Endodermal cell (in vitro differentiated cells): ENCODE measurements around the gene SLC24A1. TPM values are rescaled to one million over a fixed set of nuclear protein-coding genes. Genes with fewer than 3 reads are reported as not detected.

Experiments used
- DNase-seq: peaks from one replicate; pipeline ENCODE4 v3.0.0-alpha.2; 2017
- H3K27ac ChIP-seq: 2 replicates; pipeline ENCODE4 v1.5.1; 2013; ENCODE audit warnings: mild to moderate bottlenecking, low read depth, low read length, moderate library complexity
- H3K27me3 ChIP-seq: 2 replicates; pipeline ENCODE4 v1.6.1; 2013; ENCODE audit warnings: mild to moderate bottlenecking, low read length, moderate library complexity; ENCODE audit not compliant: insufficient read depth, control insufficient read depth, poor library complexity, severe bottlenecking
- H3K36me3 ChIP-seq: 2 replicates; pipeline ENCODE4 v1.7.0; 2013; ENCODE audit warnings: mild to moderate bottlenecking, low read length, moderate library complexity; ENCODE audit not compliant: control insufficient read depth, insufficient read depth
- H3K4me1 ChIP-seq: one replicate; pipeline ENCODE4 v1.7.0; 2013; ENCODE audit warnings: low read length; ENCODE audit not compliant: control insufficient read depth, insufficient read depth
- H3K4me3 ChIP-seq: 2 replicates; pipeline ENCODE4 v1.5.1; 2013; ENCODE audit warnings: mild to moderate bottlenecking, low read length, moderate library complexity
- H3K9ac ChIP-seq: 2 replicates; pipeline ENCODE4 v1.6.1; 2013; ENCODE audit warnings: mild to moderate bottlenecking, low read length, moderate library complexity; ENCODE audit not compliant: poor library complexity, severe bottlenecking; ENCODE audit errors: extremely low read depth
- H3K9me3 ChIP-seq: 2 replicates; pipeline ENCODE4 v1.6.1; 2013; ENCODE audit warnings: mild to moderate bottlenecking, low read length, moderate library complexity; ENCODE audit not compliant: control insufficient read depth
- H3K27ac Mint-ChIP-seq: 2 replicates; pipeline ENCODE4 v1.8.0; 2020; ENCODE audit warnings: mixed read lengths
- H3K27me3 Mint-ChIP-seq: 2 replicates; pipeline ENCODE4 v1.8.0; 2021; ENCODE audit warnings: mild to moderate bottlenecking, mixed read lengths; ENCODE audit not compliant: insufficient read depth
- H3K36me3 Mint-ChIP-seq: 2 replicates; pipeline ENCODE4 v1.8.0; 2020; ENCODE audit warnings: low read depth, mixed read lengths
- H3K4me1 Mint-ChIP-seq: 2 replicates; pipeline ENCODE4 v1.8.0; 2020; ENCODE audit warnings: mixed read lengths
- H3K4me3 Mint-ChIP-seq: 2 replicates; pipeline ENCODE4 v1.8.0; 2020; ENCODE audit warnings: mild to moderate bottlenecking, moderate library complexity, mixed read lengths
- H3K9me3 Mint-ChIP-seq: 2 replicates; pipeline ENCODE4 v1.8.0; 2020; ENCODE audit warnings: mild to moderate bottlenecking, mixed read lengths
- CTCF ChIP-seq: fragments of 200-600 bp; sonication (generic); conservative IDR thresholded peaks from 2 replicates; pipeline ENCODE4 v1.5.0; 2021; ENCODE audit warnings: antibody characterized with exemption, mild to moderate bottlenecking
- WGBS, 2 experiments: methylation state at CpG; one replicate each; pipeline versions ENCODE4 v1.1.5 to v1.1.7; 2013; ENCODE audit warnings: missing lambda C conversion rate in 2 of 2, mixed read lengths in 1 of 2; ENCODE audit not compliant: insufficient coverage in 1 of 2, insufficient read length in 1 of 2; 5-methylcytosine and 5-hydroxymethylcytosine counted together
- total RNA-seq, 2 donors: library from RNA; stranded (reverse); fragmentation: NEBNext Ultra II Directional in 1 of 2; extraction: Animal tissue kit (Norgen Biotek cat#: 25700) in 1 of 2; gene quantifications; 2 replicates in 1 of 2; 3 replicates in 1 of 2; pipeline ENCODE4 v1.2.1, GENCODE V29; 2021

The SLC24A1 gene
- total RNA-seq, 2 donors from 2014 or later = 12.0 to 14.2 TPM

- DNase-seq = no peak
- Histone ChIP-seq H3K27ac (no peak overlapping the region), H3K36me3 (no peaks in the 10 kb centered on the region), H3K27me3 (no peaks in the 10 kb centered on the region), H3K9me3 (no peaks in the 10 kb centered on the region), H3K4me3 (no peak overlapping the region), H3K9ac (no peak overlapping the region), H3K4me1 (no peaks in the 10 kb centered on the region)
- no peak for TF ChIP-seq CTCF
- 96% methylated on average over 1 of the region's 1 CpG; no CpG with 5 or more reads in 1 of the 2 experiments for WGBS, 2 experiments
- Mint-ChIP-seq H3K4me1 (no peaks in the 10 kb centered on the region), H3K36me3 (peaks cover 11% of the 10 kb centered on the region), H3K27ac (no peak overlapping the region), H3K9me3 (no peaks in the 10 kb centered on the region), H3K4me3 (no peak overlapping the region), H3K27me3 (no peaks in the 10 kb centered on the region)
These were observed 66.7 kb downstream of the SLC24A1 start for GRCh38 chr15:65688462-65688861.

- Mint-ChIP-seq H3K27ac (no peak overlapping the region), H3K9me3 (no peaks in the 10 kb centered on the region), H3K27me3 (no peaks in the 10 kb centered on the region), H3K36me3 (peaks cover 11% of the 10 kb centered on the region), H3K4me3 (no peak overlapping the region), H3K4me1 (no peaks in the 10 kb centered on the region)
- no peak for TF ChIP-seq CTCF
- H3K9ac ChIP-seq = no peak overlapping the region
- H3K27me3 ChIP-seq = no peaks in the 10 kb centered on the region
- no peaks in the 10 kb centered on the region for H3K36me3 ChIP-seq
- H3K4me3 ChIP-seq = no peak overlapping the region
- H3K9me3 ChIP-seq = no peaks in the 10 kb centered on the region
- DNase-seq = no peak
- no peak overlapping the region for H3K27ac ChIP-seq
- H3K4me1 ChIP-seq = no peaks in the 10 kb centered on the region
- 89% methylated on average over 1 of the region's 1 CpG; no CpG with 5 or more reads in 1 of the 2 experiments for WGBS, 2 experiments
These were observed 68.4 kb downstream of the SLC24A1 start for GRCh38 chr15:65690173-65690572.

GRCh38 chr15:65690778-65691177 lies 69.0 kb downstream of the SLC24A1 start:
- no peaks in the 10 kb centered on the region for H3K9me3 ChIP-seq
- H3K4me3 ChIP-seq = no peak overlapping the region
- Mint-ChIP-seq H3K4me3 (no peak overlapping the region), H3K9me3 (no peaks in the 10 kb centered on the region), H3K27me3 (no peaks in the 10 kb centered on the region), H3K4me1 (no peaks in the 10 kb centered on the region), H3K27ac (no peak overlapping the region), H3K36me3 (peaks cover 11% of the 10 kb centered on the region)
- no peaks in the 10 kb centered on the region for H3K4me1 ChIP-seq
- DNase-seq = no peak
- 91 to 95% methylated on average over 4 of the region's 4 CpGs for WGBS, 2 experiments
- H3K36me3 ChIP-seq = no peaks in the 10 kb centered on the region
- no peak overlapping the region for H3K27ac ChIP-seq
- no peak for TF ChIP-seq CTCF
- H3K9ac ChIP-seq = no peak overlapping the region
- no peaks in the 10 kb centered on the region for H3K27me3 ChIP-seq
